Thoracic aorta (tissue), 2 donors: ENCODE data around the gene RELL1. TPM values are rescaled to one million over a fixed set of nuclear protein-coding genes. Genes with fewer than 3 reads are reported as not detected.

Experiments
- ATAC-seq: fragments of 150-250 bp; one replicate; pipeline ENCODE4 v1.8.0; 2017; ENCODE audit warnings: low read depth; ENCODE audit not compliant: insufficient number of reproducible peaks, low FRiP score
- DNase-seq: peaks from one replicate; pipeline ENCODE4 v3.0.0-alpha.2; 2020; ENCODE audit warnings: low spot score
- H3K27ac ChIP-seq, 2 donors: fragments of 200-600 bp; sonication (generic); 1 replicate in 1 of 2; 2 replicates in 1 of 2; pipeline ENCODE4 v1.5.1; 2016; ENCODE audit warnings: mild to moderate bottlenecking in 2 of 2, moderate library complexity in 2 of 2
- H3K27me3 ChIP-seq: fragments of 200-600 bp; sonication (generic); replicated peaks from 2 replicates; pipeline ENCODE4 v1.6.0; 2016; ENCODE audit warnings: mild to moderate bottlenecking; ENCODE audit not compliant: insufficient read depth
- H3K36me3 ChIP-seq: fragments of 200-600 bp; sonication (generic); one replicate; pipeline ENCODE4 v1.5.1; 2016
- H3K4me1 ChIP-seq, 2 donors: fragments of 200-600 bp; sonication (generic); 1 replicate in 1 of 2; 2 replicates in 1 of 2; pipeline versions ENCODE4 v1.5.1 to v1.6.0; 2016; ENCODE audit warnings: low read depth in 2 of 2, mild to moderate bottlenecking in 1 of 2; ENCODE audit not compliant: control insufficient read depth in 1 of 2
- H3K4me3 ChIP-seq: fragments of 200-600 bp; sonication (generic); 2 replicates; pipeline ENCODE4 v1.5.1; 2016; ENCODE audit warnings: mild to moderate bottlenecking
- H3K9me3 ChIP-seq: fragments of 200-600 bp; sonication (generic); 2 replicates; pipeline ENCODE4 v1.5.1; 2016
- total RNA-seq, 2 donors: library from RNA; depleted of rRNA; stranded (reverse); fragments of >200 nt; gene quantifications; one replicate each; pipeline versions ENCODE4 v1.1.0 to v1.2.3, GENCODE V29; 2016
- TF ChIP-seq, protein P1 (sequence below): fragments of 200-600 bp; sonication (generic); IDR thresholded peaks from one replicate; pipeline ENCODE4 v1.5.1; 2019; ENCODE audit warnings: antibody characterized with exemption

Gene RELL1, protein sequence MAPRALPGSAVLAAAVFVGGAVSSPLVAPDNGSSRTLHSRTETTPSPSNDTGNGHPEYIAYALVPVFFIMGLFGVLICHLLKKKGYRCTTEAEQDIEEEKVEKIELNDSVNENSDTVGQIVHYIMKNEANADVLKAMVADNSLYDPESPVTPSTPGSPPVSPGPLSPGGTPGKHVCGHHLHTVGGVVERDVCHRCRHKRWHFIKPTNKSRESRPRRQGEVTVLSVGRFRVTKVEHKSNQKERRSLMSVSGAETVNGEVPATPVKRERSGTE
- total RNA-seq: 10 to 100 TPM; 46.7 to 69.3 TPM

DNA sequence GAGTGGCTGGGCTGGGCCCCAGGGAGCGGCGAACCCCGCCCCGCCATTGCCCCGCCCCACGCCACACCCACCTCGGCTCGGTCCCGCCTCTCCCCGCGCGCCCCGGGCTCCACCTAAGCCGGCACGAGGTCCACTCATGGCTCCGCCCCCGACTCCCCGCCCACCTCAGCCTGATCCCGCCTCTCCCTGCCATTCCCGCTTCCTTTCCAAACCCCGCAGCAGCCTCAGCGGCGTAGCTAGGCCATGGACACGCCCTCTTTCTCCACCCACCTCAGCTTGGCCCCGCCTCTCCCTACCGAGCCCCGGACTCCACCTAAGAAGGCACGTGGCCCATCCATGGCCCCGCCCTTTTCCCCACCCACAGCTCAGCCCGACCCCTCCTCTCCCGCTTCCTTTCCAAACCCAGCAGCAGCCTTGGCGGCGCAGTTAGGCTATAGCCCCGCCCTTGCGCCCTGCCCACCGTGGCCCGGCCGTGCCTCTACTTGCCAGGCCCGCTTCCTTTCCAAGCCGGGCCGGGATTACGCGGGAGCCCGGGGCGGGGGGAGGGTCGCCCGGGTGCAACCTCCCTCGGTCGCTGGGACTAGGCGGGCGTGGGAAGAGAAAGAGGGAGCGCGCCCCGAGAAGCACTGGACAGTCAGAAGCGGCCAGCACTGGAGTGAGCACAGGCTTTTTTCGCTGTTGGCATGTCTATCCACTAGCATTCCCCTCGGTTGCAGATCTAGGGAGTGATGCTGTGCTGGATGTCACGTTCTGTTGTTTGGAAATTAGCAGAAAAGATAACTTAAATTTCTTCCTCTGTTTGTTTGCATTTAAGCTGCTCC is at the start of gene RELL1:
RELL1 (minus strand) TSS at position 4 of the 821 bp plus-strand sequence. CDS start 89 bp downstream, outside the sequence.
- Histone ChIP-seq H3K27me3 (no peaks in the 10 kb centered on the region), H3K4me3 (peak within 1 kb of the TSS; percentile 97), H3K4me1 (peaks cover 7 to 11% of the 10 kb centered on the region in 2 donors), H3K27ac (peak within 1 kb of the TSS; percentile 83 to 91), H3K36me3 (no peaks in the 10 kb centered on the region), H3K9me3 (no peaks in the 10 kb centered on the region)
- DNase-seq: peak; percentile 97
- ATAC-seq: peak; percentile 96
- TF ChIP-seq, protein P1, sequence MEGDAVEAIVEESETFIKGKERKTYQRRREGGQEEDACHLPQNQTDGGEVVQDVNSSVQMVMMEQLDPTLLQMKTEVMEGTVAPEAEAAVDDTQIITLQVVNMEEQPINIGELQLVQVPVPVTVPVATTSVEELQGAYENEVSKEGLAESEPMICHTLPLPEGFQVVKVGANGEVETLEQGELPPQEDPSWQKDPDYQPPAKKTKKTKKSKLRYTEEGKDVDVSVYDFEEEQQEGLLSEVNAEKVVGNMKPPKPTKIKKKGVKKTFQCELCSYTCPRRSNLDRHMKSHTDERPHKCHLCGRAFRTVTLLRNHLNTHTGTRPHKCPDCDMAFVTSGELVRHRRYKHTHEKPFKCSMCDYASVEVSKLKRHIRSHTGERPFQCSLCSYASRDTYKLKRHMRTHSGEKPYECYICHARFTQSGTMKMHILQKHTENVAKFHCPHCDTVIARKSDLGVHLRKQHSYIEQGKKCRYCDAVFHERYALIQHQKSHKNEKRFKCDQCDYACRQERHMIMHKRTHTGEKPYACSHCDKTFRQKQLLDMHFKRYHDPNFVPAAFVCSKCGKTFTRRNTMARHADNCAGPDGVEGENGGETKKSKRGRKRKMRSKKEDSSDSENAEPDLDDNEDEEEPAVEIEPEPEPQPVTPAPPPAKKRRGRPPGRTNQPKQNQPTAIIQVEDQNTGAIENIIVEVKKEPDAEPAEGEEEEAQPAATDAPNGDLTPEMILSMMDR: no peak

DNA sequence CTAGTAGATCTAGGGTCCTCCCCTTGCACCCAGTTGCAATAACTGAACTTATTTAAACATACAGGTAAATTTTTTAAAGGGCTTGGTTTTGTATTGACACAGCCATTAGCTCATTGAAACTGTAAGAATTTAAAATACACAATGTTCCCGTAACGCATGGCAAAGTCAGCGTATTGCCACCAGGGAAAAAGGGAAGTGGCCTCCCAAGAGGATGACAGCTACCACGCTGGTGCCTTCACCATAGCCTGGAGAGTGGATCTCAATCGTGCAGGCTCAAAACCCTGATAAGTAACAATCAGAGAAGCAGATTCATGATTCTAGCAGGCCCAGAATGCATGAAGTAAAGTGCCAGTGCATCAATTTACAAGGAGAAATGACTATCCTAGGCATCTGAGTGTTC is 49.4 kb upstream of the RELL1 start:
- Histone ChIP-seq H3K27me3 (no peaks in the 10 kb centered on the region), H3K4me3 (no peak overlapping the region), H3K27ac (no peak overlapping the region), H3K4me1 (no peaks in the 10 kb centered on the region), H3K9me3 (no peaks in the 10 kb centered on the region), H3K36me3 (no peaks in the 10 kb centered on the region)
- ATAC-seq: no peak
- TF ChIP-seq, protein P1: no peak
- no peak for DNase-seq

DNA sequence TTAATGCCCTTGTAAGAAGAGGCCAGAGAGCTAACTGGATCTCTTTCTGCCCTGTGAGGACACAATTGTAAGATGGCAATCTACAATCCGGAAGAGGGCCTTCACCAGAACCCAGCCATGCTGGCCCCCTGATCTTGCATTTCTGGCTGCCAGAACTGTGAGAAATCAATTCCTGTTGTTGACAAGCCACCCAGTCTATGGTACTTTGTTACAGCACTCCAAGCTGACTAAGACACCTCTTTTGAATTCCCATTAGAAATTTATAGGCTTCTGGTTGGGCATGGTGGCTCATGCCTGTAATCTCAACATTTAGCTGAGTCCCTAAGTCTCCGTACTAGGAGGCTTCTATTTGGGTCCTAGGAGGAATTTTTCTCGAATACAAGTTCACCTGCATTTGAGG is 48.8 kb upstream of the RELL1 start:
- Histone ChIP-seq H3K27me3 (no peaks in the 10 kb centered on the region), H3K36me3 (no peaks in the 10 kb centered on the region), H3K27ac (no peak overlapping the region), H3K4me1 (no peaks in the 10 kb centered on the region), H3K4me3 (no peak overlapping the region), H3K9me3 (no peaks in the 10 kb centered on the region)
- TF ChIP-seq, protein P1: no peak
- no peak for DNase-seq
- no peak for ATAC-seq

DNA sequence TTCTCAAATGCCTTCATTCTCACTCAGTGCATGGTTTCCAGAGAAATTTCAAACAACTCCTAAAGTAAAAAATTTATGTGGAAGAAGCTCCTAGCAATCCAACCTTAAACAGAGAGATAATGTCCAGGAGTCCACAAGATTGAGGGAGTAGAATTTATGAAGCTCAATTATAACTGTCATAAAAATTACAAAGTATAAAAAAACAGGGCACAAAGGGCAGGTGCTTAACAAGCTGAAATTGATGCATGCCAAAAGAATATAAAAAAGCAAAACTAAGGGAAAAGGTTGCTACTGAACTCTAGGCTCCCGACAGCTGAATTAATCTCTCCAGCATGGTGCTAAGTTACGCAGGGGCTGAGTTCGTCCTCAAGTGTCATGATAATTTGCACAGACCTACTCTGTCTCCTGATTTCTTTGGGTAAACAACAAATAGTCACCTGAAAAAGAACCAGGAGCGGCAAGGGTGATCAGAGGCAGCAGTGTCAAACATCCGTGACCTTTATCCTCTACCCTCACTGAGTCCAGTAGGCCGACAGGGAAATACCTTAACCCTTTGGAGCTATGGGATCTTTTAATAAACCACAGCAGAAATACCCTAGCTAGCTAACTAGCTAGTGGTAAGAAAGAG is 47.2 kb upstream of the RELL1 start:
- Histone ChIP-seq H3K27me3 (no peaks in the 10 kb centered on the region), H3K4me3 (no peak overlapping the region), H3K9me3 (no peaks in the 10 kb centered on the region), H3K4me1 (no peaks in the 10 kb centered on the region), H3K27ac (no peak overlapping the region), H3K36me3 (no peaks in the 10 kb centered on the region)
- DNase-seq (no peak), ATAC-seq (no peak)
- TF ChIP-seq, protein P1: no peak
